Superior temporal gyrus (tissue), 1 donor: ENCODE data around the gene KIFC1.

Experiments
- DNase-seq: peaks from one replicate; pipeline ENCODE4 v3.0.0-alpha.2; 2016; ENCODE audit errors: extremely low spot score

KIFC1 gene

GRCh38 chr6:33443025-33443424, 51.4 kb downstream of the KIFC1 start:
- DNase-seq = no peak

GRCh38 chr6:33443619-33444504, 52.2 kb downstream of the KIFC1 start:
- DNase-seq = no peak

GRCh38 chr6:33445119-33445603, 53.5 kb downstream of the KIFC1 start:
- no peak for DNase-seq

- DNase-seq = no peak
Observed at GRCh38 chr6:33446356-33446755, 54.7 kb downstream of the KIFC1 start.

GRCh38 chr6:33450434-33450833, 58.8 kb downstream of the KIFC1 start:
- DNase-seq = no peak

GRCh38 chr6:33451606-33452005, 60.0 kb downstream of the KIFC1 start:
- no peak for DNase-seq

- no peak for DNase-seq
Observed at GRCh38 chr6:33452496-33452895, 60.9 kb downstream of the KIFC1 start.

GRCh38 chr6:33453393-33454008, 61.9 kb downstream of the KIFC1 start:
- DNase-seq = no peak

- DNase-seq = peak; percentile 98
Observed at GRCh38 chr6:33454009-33454946, 62.7 kb downstream of the KIFC1 start, which contains the start of gene ZBTB9. TSS of gene ZBTB9 (plus strand) at chr6:33454576. CDS start at chr6:33455101, 525 bp downstream.

GRCh38 chr6:33455051-33455450, 63.4 kb downstream of the KIFC1 start:
- DNase-seq = no peak

- no peak for DNase-seq
Observed at GRCh38 chr6:33456156-33456555, 64.5 kb downstream of the KIFC1 start.

GRCh38 chr6:33458676-33459075, 67.1 kb downstream of the KIFC1 start:
- no peak for DNase-seq

GRCh38 chr6:33459226-33459625, 67.6 kb downstream of the KIFC1 start:
- DNase-seq = no peak
